H9 (cell line): Measurements from ENCODE around the gene PCDHB7. TPM values are rescaled to one million over a fixed set of nuclear protein-coding genes. Genes with fewer than 3 reads are reported as not detected.
"Not testable (repeated sequence)": the region's sequence is repeated elsewhere in the genome, so short reads cannot be mapped to it uniquely, and the experiment has no call there.

Experiments
- DNase-seq: peaks from one replicate; pipeline ENCODE4 v3.0.0-alpha.2; 2017
- H2AFZ ChIP-seq: one replicate; pipeline ENCODE4 v1.6.1; 2013; ENCODE audit warnings: mild to moderate bottlenecking, low read length, control low read depth, moderate library complexity
- H2AK5ac ChIP-seq: 2 replicates; pipeline ENCODE4 v1.6.1; 2013; ENCODE audit warnings: low read length, control low read depth, mixed read lengths; ENCODE audit not compliant: insufficient read length
- H2BK120ac ChIP-seq: one replicate; pipeline ENCODE4 v1.6.1; 2013; ENCODE audit warnings: low read depth, mild to moderate bottlenecking, low read length, control low read depth, inconsistent platforms; ENCODE audit not compliant: poor library complexity, severe bottlenecking
- H2BK12ac ChIP-seq: 2 replicates; pipeline ENCODE4 v1.6.1; 2013; ENCODE audit warnings: low read length, control low read depth, mixed read lengths, low read depth; ENCODE audit not compliant: insufficient read length
- H2BK15ac ChIP-seq: 2 replicates; pipeline ENCODE4 v1.6.1; 2013; ENCODE audit warnings: low read depth, low read length, control low read depth
- H2BK20ac ChIP-seq: one replicate; pipeline ENCODE4 v1.6.1; 2013; ENCODE audit warnings: low read depth, mild to moderate bottlenecking, low read length, control low read depth, inconsistent platforms; ENCODE audit not compliant: poor library complexity, severe bottlenecking
- H2BK5ac ChIP-seq: 2 replicates; pipeline ENCODE4 v1.6.1; 2013; ENCODE audit warnings: low read length, control low read depth, mixed read lengths; ENCODE audit not compliant: insufficient read length
- H3K14ac ChIP-seq: 2 replicates; pipeline ENCODE4 v1.6.1; 2013; ENCODE audit warnings: low read length, control low read depth; ENCODE audit not compliant: insufficient read depth
- H3K18ac ChIP-seq: 2 replicates; pipeline ENCODE4 v1.6.1; 2013; ENCODE audit warnings: low read depth, mild to moderate bottlenecking, mixed read lengths, low read length, control low read depth; ENCODE audit not compliant: insufficient read length
- H3K23ac ChIP-seq: 2 replicates; pipeline ENCODE4 v1.6.1; 2013; ENCODE audit warnings: low read length, control low read depth, mixed read lengths, low read depth; ENCODE audit not compliant: insufficient read length
- H3K23me2 ChIP-seq: 2 replicates; pipeline ENCODE4 v1.6.1; 2013; ENCODE audit warnings: low read depth, mild to moderate bottlenecking, mixed read lengths, low read length, control low read depth; ENCODE audit not compliant: insufficient read length, poor library complexity, severe bottlenecking
- H3K27ac ChIP-seq: 2 replicates; pipeline ENCODE4 v1.5.1; 2013; ENCODE audit warnings: low read length, control low read depth, mixed read lengths, low read depth; ENCODE audit not compliant: insufficient read length
- H3K27me3 ChIP-seq: 2 replicates; pipeline ENCODE4 v1.6.1; 2013; ENCODE audit warnings: low read length, control low read depth, inconsistent platforms; ENCODE audit not compliant: insufficient read depth
- H3K4ac ChIP-seq: 2 replicates; pipeline ENCODE4 v1.6.1; 2013; ENCODE audit warnings: low read depth, mild to moderate bottlenecking, control low read depth, inconsistent platforms, low read length, moderate library complexity
- H3K4me1 ChIP-seq: 2 replicates; pipeline ENCODE4 v1.6.1; 2013; ENCODE audit warnings: low read length, control low read depth, inconsistent platforms; ENCODE audit not compliant: insufficient read depth
- H3K4me2 ChIP-seq: 2 replicates; pipeline ENCODE4 v1.6.1; 2013; ENCODE audit warnings: low read length, control low read depth, mixed read lengths; ENCODE audit not compliant: insufficient read length, insufficient read depth
- H3K56ac ChIP-seq: 2 replicates; pipeline ENCODE4 v1.6.1; 2013; ENCODE audit warnings: low read depth, mild to moderate bottlenecking, mixed read lengths, low read length, control low read depth; ENCODE audit not compliant: insufficient read length
- H3K79me1 ChIP-seq: 2 replicates; pipeline ENCODE4 v1.6.1; 2013; ENCODE audit warnings: low read depth, mild to moderate bottlenecking, moderate library complexity, low read length, control low read depth, inconsistent platforms; ENCODE audit not compliant: insufficient read depth, poor library complexity, severe bottlenecking
- H3K79me2 ChIP-seq: 2 replicates; pipeline ENCODE4 v1.6.1; 2013; ENCODE audit warnings: low read length, control low read depth, inconsistent platforms; ENCODE audit not compliant: insufficient read depth
- H3K9ac ChIP-seq: 2 replicates; pipeline ENCODE4 v1.6.1; 2013; ENCODE audit warnings: low read length, control low read depth, mixed read lengths; ENCODE audit not compliant: insufficient read length; ENCODE audit errors: extremely low read depth
- H3K9me3 ChIP-seq: one replicate; pipeline ENCODE4 v1.6.1; 2013; ENCODE audit warnings: low read depth, low read length, inconsistent platforms; ENCODE audit not compliant: control insufficient read depth
- H3T11ph ChIP-seq: one replicate; pipeline ENCODE4 v1.6.1; 2013; ENCODE audit warnings: mild to moderate bottlenecking, low read length, control low read depth, inconsistent platforms
- H4K20me1 ChIP-seq: one replicate; pipeline ENCODE4 v1.6.1; 2013; ENCODE audit not compliant: control insufficient read depth, insufficient read length, insufficient read depth
- H4K5ac ChIP-seq: 2 replicates; pipeline ENCODE4 v1.6.1; 2013; ENCODE audit warnings: low read depth, mild to moderate bottlenecking, mixed read lengths, low read length, control low read depth; ENCODE audit not compliant: insufficient read length
- H4K8ac ChIP-seq: replicated peaks from 2 replicates; pipeline ENCODE4 v1.6.1; 2013; ENCODE audit warnings: low read length, control low read depth, mixed read lengths, low read depth; ENCODE audit not compliant: insufficient read length
- H4K91ac ChIP-seq: 2 replicates; pipeline ENCODE4 v1.6.1; 2013; ENCODE audit warnings: low read depth, mild to moderate bottlenecking, moderate library complexity, mixed read lengths, low read length, control low read depth; ENCODE audit not compliant: insufficient read length
- H3K27ac Mint-ChIP-seq, 3 experiments: 2 replicates in 2 of 3; 3 replicates in 1 of 3; pipeline ENCODE4 v1.8.0; 2020 to 2021; ENCODE audit warnings: mixed read lengths in 3 of 3, mild to moderate bottlenecking in 1 of 3, moderate library complexity in 1 of 3
- H3K27me3 Mint-ChIP-seq: 2 replicates; pipeline ENCODE4 v1.8.0; 2021; ENCODE audit warnings: low read depth, mild to moderate bottlenecking, moderate library complexity, mixed read lengths
- H3K36me3 Mint-ChIP-seq, 3 experiments: 2 replicates in 2 of 3; 3 replicates in 1 of 3; pipeline ENCODE4 v1.8.0; 2020 to 2021; ENCODE audit warnings: low read depth in 3 of 3, mixed read lengths in 3 of 3; ENCODE audit not compliant: insufficient read depth in 1 of 3
- H3K4me1 Mint-ChIP-seq, 2 experiments: 2 replicates each; pipeline ENCODE4 v1.8.0; 2020; ENCODE audit warnings: mixed read lengths in 2 of 2
- H3K4me3 Mint-ChIP-seq, 2 experiments: 2 replicates in 1 of 2; 3 replicates in 1 of 2; pipeline ENCODE4 v1.8.0; 2020 to 2021; ENCODE audit warnings: mild to moderate bottlenecking in 2 of 2, mixed read lengths in 2 of 2, moderate library complexity in 1 of 2
- H3K9me3 Mint-ChIP-seq, 2 experiments: 2 replicates in 1 of 2; 3 replicates in 1 of 2; pipeline ENCODE4 v1.8.0; 2020; ENCODE audit warnings: mild to moderate bottlenecking in 2 of 2, mixed read lengths in 2 of 2, moderate library complexity in 1 of 2
- CTCF ChIP-seq: fragments of 200-600 bp; sonication (generic); conservative IDR thresholded peaks from 3 replicates; pipeline ENCODE4 v1.8.0; 2021; ENCODE audit warnings: antibody characterized with exemption, mild to moderate bottlenecking
- WGBS: extraction: QIAGEN DNeasy Blood & Tissue Kit; methylation state at CpG from one replicate; pipeline ENCODE4 v1.1.7; 2013; ENCODE audit warnings: missing lambda C conversion rate, low lambda C conversion rate, mixed read lengths; ENCODE audit not compliant: insufficient read length; ENCODE audit errors: extremely low coverage; 5-methylcytosine and 5-hydroxymethylcytosine counted together
- total RNA-seq: library from RNA; stranded (reverse); gene quantifications from 2 replicates; pipeline ENCODE4 v1.2.1, GENCODE V29; 2021

Gene PCDHB7
- total RNA-seq, 1 experiment from 2014 or later, result 0.52 TPM

DNA sequence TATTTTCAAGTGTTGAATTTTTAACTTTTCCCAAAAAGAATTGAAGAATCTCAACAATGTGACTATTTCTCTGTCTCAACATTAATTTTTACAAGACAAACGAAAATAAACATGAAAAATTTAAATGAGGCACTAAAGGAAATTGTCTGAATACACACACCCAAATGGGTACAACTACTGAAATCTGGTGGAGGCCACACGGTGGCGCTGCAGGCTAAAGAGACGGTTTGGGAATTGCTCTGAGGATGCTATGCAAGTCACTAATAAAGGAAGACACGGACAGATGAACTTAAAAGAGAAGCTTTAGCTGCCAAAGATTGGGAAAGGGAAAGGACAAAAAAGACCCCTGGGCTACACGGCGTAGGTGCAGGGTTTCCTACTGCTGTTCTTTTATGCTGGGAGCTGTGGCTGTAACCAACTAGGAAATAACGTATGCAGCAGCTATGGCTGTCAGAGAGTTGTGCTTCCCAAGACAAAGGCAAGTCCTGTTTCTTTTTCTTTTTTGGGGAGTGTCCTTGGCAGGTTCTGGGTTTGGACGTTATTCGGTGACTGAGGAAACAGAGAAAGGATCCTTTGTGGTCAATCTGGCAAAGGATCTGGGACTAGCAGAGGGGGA, 19.8 kb downstream of the PCDHB7 start, which contains the start of gene PCDHB10:
PCDHB10 (plus strand) TSS at position 244 of the 616 bp plus-strand sequence; CDS start at position 444, 200 bp downstream.
- no peak within 1 kb of the TSS for H4K91ac ChIP-seq
- peak within 1 kb of the TSS; percentile 86; the same call in 1 of the 2 replicates for H3K14ac ChIP-seq
- no peaks in the 10 kb centered on the region for H3K4me1 ChIP-seq
- H3K27ac ChIP-seq, result no peak within 1 kb of the TSS
- H2BK120ac ChIP-seq, result no peak within 1 kb of the TSS
- Mint-ChIP-seq H3K36me3 (peaks cover 8 to 26% (median 12%) of the 10 kb centered on the region in 3 experiments), H3K9me3 (peaks cover 32% of the 10 kb centered on the region in 2 experiments), H3K27ac (no peak within 1 kb of the TSS), H3K4me1 (peaks cover 4 to 6% of the 10 kb centered on the region in 2 experiments), H3K4me3 (peak within 1 kb of the TSS; percentile 24 to 50; a peak in 4 of 5 replicates), H3K27me3 (no peaks in the 10 kb centered on the region; the same call in 1 of the 2 replicates)
- H2AFZ ChIP-seq, result peak within 1 kb of the TSS; percentile 76
- H3K9me3 ChIP-seq, result no peaks in the 10 kb centered on the region
- no peaks in the 10 kb centered on the region for H4K20me1 ChIP-seq
- H3K4ac ChIP-seq, result no peak within 1 kb of the TSS
- no peak within 1 kb of the TSS for H3T11ph ChIP-seq
- H3K27me3 ChIP-seq, result no peaks in the 10 kb centered on the region
- H3K56ac ChIP-seq, result no peak within 1 kb of the TSS
- H3K79me1 ChIP-seq, result no peaks in the 10 kb centered on the region
- no peaks in the 10 kb centered on the region for H3K23me2 ChIP-seq
- TF ChIP-seq CTCF, result peak; percentile 94
- peak within 1 kb of the TSS; percentile 72 for H3K18ac ChIP-seq
- H4K8ac ChIP-seq, result no peak within 1 kb of the TSS
- H3K23ac ChIP-seq, result no peak within 1 kb of the TSS
- H2BK5ac ChIP-seq, result no peak within 1 kb of the TSS
- no peaks in the 10 kb centered on the region for H3K79me2 ChIP-seq
- H4K5ac ChIP-seq, result no peak within 1 kb of the TSS
- peak; percentile 77 for DNase-seq
- H3K9ac ChIP-seq, result no peak within 1 kb of the TSS
- H2AK5ac ChIP-seq, result no peak within 1 kb of the TSS
- H3K4me2 ChIP-seq, result peak within 1 kb of the TSS; percentile 22
- H2BK20ac ChIP-seq, result no peak within 1 kb of the TSS
- no peak within 1 kb of the TSS for H2BK15ac ChIP-seq
- H2BK12ac ChIP-seq, result no peak within 1 kb of the TSS
- WGBS, result no CpG with 5 or more reads among the region's 10 CpGs

- H4K91ac ChIP-seq, H4K20me1 ChIP-seq, H3K18ac ChIP-seq, H2BK12ac ChIP-seq, H2BK15ac ChIP-seq, H3K9me3 ChIP-seq, DNase-seq, H3K23ac ChIP-seq, H3K4ac ChIP-seq, H3K14ac ChIP-seq, H2AK5ac ChIP-seq, H3K9ac ChIP-seq, H3K27ac Mint-ChIP-seq, H2BK120ac ChIP-seq, H2BK20ac ChIP-seq, H3T11ph ChIP-seq, H3K4me2 ChIP-seq, H3K4me3 Mint-ChIP-seq, H3K56ac ChIP-seq, H3K23me2 ChIP-seq, H3K27me3 Mint-ChIP-seq, H4K8ac ChIP-seq, H3K4me1 Mint-ChIP-seq, H3K27me3 ChIP-seq, H2AFZ ChIP-seq, H3K79me2 ChIP-seq, H3K4me1 ChIP-seq, H4K5ac ChIP-seq, H3K79me1 ChIP-seq, H3K27ac ChIP-seq, H2BK5ac ChIP-seq: not testable (repeated sequence)
- Mint-ChIP-seq H3K36me3 (peaks cover 3 to 19% (median 9%) of the 10 kb centered on the region in 3 experiments), H3K9me3 (peaks cover 30% of the 10 kb centered on the region in 2 experiments)
- WGBS, result no CpG with 5 or more reads among the region's 37 CpGs
Measured at GRCh38 chr5:141194332-141194731, 21.9 kb downstream of the PCDHB7 start.
